ENCODE data around the gene HDAC3. TPM values are rescaled to one million over a fixed set of nuclear protein-coding genes. Genes with fewer than 3 reads are reported as not detected.

Gene HDAC3
- total RNA-seq, 1 donor, result 47.8 TPM

DNA sequence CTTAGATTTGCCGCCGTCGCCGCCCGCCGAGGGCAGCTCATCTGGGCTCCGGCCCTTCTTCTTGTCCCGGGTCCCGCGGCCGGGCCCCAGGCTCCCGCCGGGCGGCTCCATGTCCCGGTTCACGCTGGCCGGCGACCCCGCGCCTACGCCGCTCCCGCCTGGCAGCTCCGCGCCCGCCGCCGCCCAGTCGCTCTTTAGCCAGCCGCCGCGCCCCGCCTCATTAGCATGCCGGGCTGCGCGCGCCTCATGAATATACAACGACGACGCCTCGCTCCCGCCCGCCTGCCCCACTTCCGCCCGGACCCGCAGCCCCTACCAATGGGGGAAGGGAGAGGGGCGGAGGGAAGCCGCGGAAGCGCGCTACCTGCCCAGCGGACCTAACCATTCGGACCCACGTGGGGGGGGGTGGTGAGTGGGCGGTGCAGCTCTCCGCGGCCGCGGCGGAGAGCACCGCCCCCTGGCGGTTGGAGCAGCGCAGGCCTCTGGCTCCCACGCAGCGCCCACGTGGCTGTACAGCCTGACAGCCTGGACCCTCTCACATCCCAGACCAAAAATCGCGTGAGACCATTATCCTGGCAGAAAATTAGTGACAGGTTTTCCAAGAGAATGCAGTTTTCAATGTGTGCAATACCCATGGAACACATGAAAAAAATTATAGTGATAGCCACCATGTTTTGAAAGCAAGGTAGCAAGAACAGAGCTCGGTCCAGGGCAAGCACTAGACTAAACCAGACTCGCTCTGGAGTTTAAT is 17.7 kb downstream of the HDAC3 start, which contains the start of gene DIAPH1:
Gene DIAPH1, minus strand, starts transcription at position 197 of the 751 bp plus-strand sequence. Its CDS starts 86 bp downstream, at position 111.
- Histone ChIP-seq H3K4me3 (ENCODE audit: insufficient read depth, low read length) (peak within 1 kb of the TSS; percentile 84), H3K79me2 (ENCODE audit: insufficient read depth, low read length) (peaks cover 43% of the 10 kb centered on the region)
- TF ChIP-seq, protein P1, sequence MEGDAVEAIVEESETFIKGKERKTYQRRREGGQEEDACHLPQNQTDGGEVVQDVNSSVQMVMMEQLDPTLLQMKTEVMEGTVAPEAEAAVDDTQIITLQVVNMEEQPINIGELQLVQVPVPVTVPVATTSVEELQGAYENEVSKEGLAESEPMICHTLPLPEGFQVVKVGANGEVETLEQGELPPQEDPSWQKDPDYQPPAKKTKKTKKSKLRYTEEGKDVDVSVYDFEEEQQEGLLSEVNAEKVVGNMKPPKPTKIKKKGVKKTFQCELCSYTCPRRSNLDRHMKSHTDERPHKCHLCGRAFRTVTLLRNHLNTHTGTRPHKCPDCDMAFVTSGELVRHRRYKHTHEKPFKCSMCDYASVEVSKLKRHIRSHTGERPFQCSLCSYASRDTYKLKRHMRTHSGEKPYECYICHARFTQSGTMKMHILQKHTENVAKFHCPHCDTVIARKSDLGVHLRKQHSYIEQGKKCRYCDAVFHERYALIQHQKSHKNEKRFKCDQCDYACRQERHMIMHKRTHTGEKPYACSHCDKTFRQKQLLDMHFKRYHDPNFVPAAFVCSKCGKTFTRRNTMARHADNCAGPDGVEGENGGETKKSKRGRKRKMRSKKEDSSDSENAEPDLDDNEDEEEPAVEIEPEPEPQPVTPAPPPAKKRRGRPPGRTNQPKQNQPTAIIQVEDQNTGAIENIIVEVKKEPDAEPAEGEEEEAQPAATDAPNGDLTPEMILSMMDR (IDR thresholded peaks at IDR 0.05; ENCODE audit: extremely low read depth, low read depth, low read length), result peak; percentile 95

DNA sequence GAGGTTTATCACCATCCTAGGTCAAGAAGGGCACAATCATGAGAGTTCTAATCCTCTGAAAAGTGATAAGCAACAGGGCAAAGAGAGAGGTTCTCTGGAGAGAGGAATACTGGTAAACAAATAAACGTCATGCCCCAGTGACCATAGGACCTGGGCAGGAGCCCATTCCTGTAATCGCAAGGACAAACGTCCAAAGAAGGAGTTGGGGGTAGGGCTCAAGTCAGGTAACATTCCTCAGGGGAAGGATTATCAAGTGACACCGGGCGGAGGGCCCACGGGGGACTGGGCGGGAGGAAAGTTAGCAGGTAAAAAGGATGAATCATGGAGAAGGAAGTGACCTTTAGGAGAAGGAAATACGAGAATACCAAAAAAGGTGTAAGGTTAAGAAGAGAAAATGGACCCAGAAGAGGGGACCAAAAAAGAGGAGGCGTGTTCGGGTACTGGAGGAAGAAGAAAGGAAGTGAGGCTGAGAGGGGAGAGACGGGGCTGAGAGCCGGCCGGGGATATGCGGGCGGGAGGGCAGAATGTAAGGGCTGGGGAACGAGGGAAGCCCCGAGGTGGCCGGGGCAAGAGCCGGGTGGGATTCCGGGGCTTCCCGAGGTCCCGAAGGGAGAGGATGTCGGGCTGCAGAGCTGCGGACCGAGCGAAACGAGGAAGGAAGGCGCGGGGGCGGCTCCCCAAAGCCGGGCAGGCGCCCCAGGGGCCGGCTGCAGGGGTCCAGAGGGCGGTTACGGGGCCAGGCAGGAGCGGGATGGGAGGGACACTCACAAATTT is 18.4 kb downstream of the HDAC3 start:
- Histone ChIP-seq H4K20me1 (ENCODE audit: insufficient read depth, low read length) (peaks cover 12% of the 10 kb centered on the region), H3K36me3 (ENCODE audit: insufficient read depth, low read length) (peaks cover 21% of the 10 kb centered on the region), H2AFZ (ENCODE audit: low read length) (peak overlapping the region; percentile 75), H3K4me1 (ENCODE audit: insufficient read depth, low read length) (peaks cover 32% of the 10 kb centered on the region), H3K79me2 (ENCODE audit: insufficient read depth, low read length) (peaks cover 50% of the 10 kb centered on the region), H3K9me3 (ENCODE audit: low read depth, low read length) (no peaks in the 10 kb centered on the region), H3K4me2 (ENCODE audit: insufficient read depth, low read length) (peak overlapping the region; percentile 99), H3K27me3 (ENCODE audit: insufficient read depth, low read length) (no peaks in the 10 kb centered on the region), H3K4me3 (ENCODE audit: insufficient read depth, low read length) (peak overlapping the region; percentile 84), H3K27ac (ENCODE audit: low read depth, low read length) (peak overlapping the region; percentile 53)
- TF ChIP-seq, protein P1 (IDR thresholded peaks at IDR 0.05; ENCODE audit: extremely low read depth, low read depth, low read length), result no peak
- no peak for DNase-seq (ENCODE audit: insufficient read length, low spot score, missing footprints)

More for the DNA sequence above, 17.7 kb downstream of the HDAC3 start, which contains the start of gene DIAPH1:
- H3K4me1 ChIP-seq (ENCODE audit: insufficient read depth, low read length), result peaks cover 28% of the 10 kb centered on the region
- H4K20me1 ChIP-seq (ENCODE audit: insufficient read depth, low read length), result peaks cover 14% of the 10 kb centered on the region
- peak within 1 kb of the TSS; percentile 53 for H3K27ac ChIP-seq (ENCODE audit: low read depth, low read length)
- H3K36me3 ChIP-seq (ENCODE audit: insufficient read depth, low read length), result peaks cover 29% of the 10 kb centered on the region
- no peaks in the 10 kb centered on the region for H3K27me3 ChIP-seq (ENCODE audit: insufficient read depth, low read length)
- peak within 1 kb of the TSS; percentile 75 for H2AFZ ChIP-seq (ENCODE audit: low read length)
- peak within 1 kb of the TSS; percentile 99 for H3K4me2 ChIP-seq (ENCODE audit: insufficient read depth, low read length)
- DNase-seq (ENCODE audit: insufficient read length, low spot score, missing footprints), result peak; percentile 96
- H3K9me3 ChIP-seq (ENCODE audit: low read depth, low read length), result no peaks in the 10 kb centered on the region

DNA sequence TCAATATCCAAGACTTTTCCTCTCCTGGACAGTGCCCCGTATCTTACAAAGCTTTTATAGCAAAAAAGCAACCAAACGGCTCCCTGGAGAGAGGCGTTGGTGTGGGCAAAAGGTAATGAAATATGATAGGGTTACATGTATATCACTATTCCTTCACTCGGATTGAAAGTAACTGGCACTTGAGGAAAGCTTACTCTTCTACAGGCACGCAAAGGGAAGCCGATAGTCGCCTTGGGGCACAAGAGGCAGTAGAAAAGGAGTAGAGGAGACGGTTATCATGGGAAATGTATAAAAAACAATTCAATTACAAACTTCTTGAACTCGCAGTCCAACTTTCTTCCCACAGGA is 19.0 kb downstream of the HDAC3 start:
- Histone ChIP-seq H3K4me1 (ENCODE audit: insufficient read depth, low read length) (peaks cover 32% of the 10 kb centered on the region), H4K20me1 (ENCODE audit: insufficient read depth, low read length) (peaks cover 12% of the 10 kb centered on the region), H3K27ac (ENCODE audit: low read depth, low read length) (peak overlapping the region; percentile 53), H3K4me2 (ENCODE audit: insufficient read depth, low read length) (peak overlapping the region; percentile 99), H2AFZ (ENCODE audit: low read length) (peak overlapping the region; percentile 75), H3K27me3 (ENCODE audit: insufficient read depth, low read length) (no peaks in the 10 kb centered on the region), H3K9me3 (ENCODE audit: low read depth, low read length) (no peaks in the 10 kb centered on the region), H3K36me3 (ENCODE audit: insufficient read depth, low read length) (peaks cover 17% of the 10 kb centered on the region), H3K4me3 (ENCODE audit: insufficient read depth, low read length) (peak overlapping the region; percentile 84), H3K79me2 (ENCODE audit: insufficient read depth, low read length) (peaks cover 56% of the 10 kb centered on the region)
- TF ChIP-seq, protein P1 (IDR thresholded peaks at IDR 0.05; ENCODE audit: extremely low read depth, low read depth, low read length), result no peak
- no peak for DNase-seq (ENCODE audit: insufficient read length, low spot score, missing footprints)

DNA sequence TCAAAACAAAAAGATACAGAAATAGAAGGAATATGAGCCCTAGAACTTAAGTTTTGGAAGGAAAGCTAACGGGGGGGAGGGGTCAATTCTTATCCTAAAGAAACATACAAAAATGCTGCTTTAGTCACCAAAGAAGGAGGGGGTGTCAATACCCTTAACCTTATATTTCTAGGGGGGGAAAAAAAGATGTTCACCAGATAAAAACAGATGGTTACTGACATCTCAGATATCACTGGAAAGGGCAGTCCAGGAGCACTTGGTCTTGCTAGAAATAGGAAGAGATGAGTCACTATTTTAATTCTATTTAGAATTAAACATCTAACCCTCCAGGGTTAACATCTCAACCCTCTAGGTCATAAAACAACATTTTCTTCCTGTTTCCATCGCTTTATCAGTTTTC is 19.5 kb downstream of the HDAC3 start:
- Histone ChIP-seq H3K36me3 (ENCODE audit: insufficient read depth, low read length) (peaks cover 16% of the 10 kb centered on the region), H4K20me1 (ENCODE audit: insufficient read depth, low read length) (peaks cover 12% of the 10 kb centered on the region), H3K79me2 (ENCODE audit: insufficient read depth, low read length) (peaks cover 61% of the 10 kb centered on the region), H2AFZ (ENCODE audit: low read length) (no peak overlapping the region), H3K4me3 (ENCODE audit: insufficient read depth, low read length) (peak overlapping the region; percentile 84), H3K4me2 (ENCODE audit: insufficient read depth, low read length) (peak overlapping the region; percentile 99), H3K27me3 (ENCODE audit: insufficient read depth, low read length) (no peaks in the 10 kb centered on the region), H3K4me1 (ENCODE audit: insufficient read depth, low read length) (peaks cover 32% of the 10 kb centered on the region), H3K9me3 (ENCODE audit: low read depth, low read length) (no peaks in the 10 kb centered on the region), H3K27ac (ENCODE audit: low read depth, low read length) (peak overlapping the region; percentile 53)
- no peak for DNase-seq (ENCODE audit: insufficient read length, low spot score, missing footprints)
- TF ChIP-seq, protein P1 (IDR thresholded peaks at IDR 0.05; ENCODE audit: extremely low read depth, low read depth, low read length), result no peak
